ENCODE results near the gene TMEM140.

The TMEM140 gene

DNA sequence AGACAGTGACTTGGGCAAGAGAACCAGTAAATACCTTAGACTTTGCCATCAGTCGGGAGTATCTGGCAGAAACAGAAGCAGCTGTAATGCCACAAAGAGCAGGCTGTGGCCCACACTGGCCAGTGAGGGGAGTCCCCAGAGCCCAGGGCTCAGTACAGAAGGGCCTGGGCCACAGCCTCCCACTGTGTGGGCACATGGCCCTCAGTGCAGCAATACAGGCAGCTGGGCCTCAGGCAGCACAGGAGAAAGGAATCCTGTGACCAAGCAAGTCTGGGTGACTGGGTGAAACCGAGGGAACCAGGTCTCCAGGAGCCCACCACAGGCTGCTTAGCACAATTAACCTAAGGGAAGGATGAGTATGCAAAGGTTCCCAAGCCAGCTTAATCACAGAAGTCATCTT lies 49.5 kb downstream of the TMEM140 start:
- no peak for DNase-seq

DNA sequence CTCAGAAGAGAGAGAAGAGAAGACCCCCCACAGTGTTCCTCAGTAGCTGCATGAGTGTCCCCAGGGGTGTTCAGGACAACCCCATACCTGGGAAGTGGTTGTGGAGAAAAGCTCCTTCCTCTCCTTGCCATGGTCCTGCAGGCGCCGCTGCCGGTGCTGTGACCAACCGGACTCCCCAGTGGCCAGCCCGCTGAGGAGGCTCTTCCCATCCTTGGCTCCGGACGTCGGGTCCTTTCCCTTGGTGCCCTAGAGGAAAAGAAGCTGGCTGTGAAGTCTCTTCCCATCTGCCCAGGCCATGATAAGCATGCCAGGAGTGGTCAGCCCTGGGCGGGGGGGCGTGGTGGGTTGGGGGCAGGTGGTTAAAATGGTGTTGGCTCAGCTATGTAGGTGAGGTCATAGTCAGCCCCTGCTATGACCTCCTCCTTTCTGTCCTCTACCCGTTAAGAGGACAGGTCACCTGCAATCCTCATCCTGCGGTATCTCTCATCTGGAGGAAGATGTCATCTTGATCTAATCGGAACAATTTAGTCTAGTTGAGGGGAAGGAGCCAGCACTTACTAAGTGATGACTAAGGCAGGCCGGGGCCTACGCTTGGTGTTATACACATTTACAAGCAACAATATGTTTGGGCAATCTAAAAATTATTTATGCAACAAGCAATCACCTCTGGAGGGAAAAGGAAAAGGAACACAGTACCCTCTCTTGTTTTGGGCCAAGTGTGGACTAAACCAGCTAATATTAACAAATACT lies 50.2 kb downstream of the TMEM140 start:
- no peak for DNase-seq

DNA sequence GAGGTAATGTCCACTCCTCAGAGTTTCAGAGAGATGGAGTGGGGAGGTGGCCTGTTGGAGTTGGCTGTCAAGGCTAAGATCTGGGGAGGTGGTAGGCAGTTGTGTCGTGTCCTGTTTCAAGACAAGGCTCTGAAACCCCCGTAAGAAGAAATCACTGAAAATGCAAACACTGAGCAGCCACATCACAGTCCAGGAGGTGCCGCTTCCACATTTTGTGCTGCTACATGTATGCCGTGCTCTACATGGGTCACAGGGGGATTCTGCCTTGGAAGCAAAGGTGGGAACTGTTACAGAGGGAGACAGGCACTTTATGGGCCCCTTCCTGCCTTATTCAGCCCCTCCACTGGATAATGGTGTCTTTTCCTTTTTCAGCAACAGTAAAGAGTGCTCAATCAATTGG lies 51.6 kb downstream of the TMEM140 start:
- no peak for DNase-seq

DNA sequence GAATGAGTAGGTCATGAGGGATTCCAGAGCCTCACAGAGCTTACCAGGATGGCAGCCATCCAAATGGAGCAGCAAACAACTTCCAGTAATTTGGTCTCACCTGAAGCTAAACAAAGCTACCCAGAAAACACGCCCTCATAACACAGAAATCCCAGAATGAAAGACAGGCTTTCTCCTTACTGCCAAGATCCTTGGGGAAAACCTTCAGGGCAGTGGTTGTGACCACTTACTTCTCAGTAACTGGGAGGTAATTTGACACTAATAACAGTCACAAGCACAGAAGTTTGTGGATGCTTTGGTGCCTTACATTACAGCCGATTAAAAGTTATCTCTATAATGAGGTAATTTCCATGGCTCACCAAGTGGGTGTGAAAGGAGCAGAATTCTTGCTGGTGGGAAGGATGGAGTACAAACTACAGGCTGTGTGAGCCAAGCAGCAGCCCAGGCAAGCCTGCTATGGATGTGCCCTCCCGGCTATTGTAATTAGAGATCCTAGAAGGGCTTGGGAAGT lies 53.0 kb downstream of the TMEM140 start:
- DNase-seq, result no peak

DNA sequence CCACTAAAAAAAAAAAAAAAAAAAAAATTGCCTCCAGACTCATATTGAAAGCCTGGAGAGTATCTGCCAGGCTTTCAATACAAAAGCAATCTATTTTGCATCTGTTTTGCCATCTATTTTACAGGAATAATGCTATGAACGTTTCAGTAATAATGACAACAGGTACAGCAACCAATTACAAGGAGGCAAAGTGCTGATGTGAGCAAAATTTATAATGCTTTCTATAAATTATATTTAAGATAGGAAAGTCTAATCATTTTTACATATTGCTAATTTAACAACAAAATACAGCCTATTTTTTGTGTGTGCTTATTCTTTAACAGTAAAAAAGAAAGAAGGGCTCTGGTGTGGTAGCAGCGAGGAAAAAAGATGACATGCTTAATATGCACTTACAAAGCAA lies 53.5 kb downstream of the TMEM140 start:
- DNase-seq, result no peak

DNA sequence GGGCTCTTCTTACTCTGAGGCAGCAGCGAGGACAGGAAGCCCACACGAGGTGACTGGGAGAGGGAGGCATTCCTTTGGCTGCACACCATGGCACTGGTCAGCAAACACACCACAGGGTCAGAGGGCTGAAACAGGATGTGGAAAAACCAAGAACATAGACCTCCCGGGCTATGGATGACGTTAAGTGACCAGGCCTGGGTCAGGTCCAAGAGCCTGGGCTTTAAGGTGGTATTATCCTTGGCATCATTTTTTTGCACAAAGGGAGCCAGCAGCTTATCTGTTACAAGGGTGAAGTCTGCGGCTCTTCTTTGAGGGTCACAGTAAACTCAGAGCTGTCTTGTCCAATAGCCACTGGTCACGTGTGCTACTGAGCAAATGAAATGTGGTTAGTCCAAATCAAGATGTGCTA lies 56.5 kb downstream of the TMEM140 start:
- DNase-seq, result no peak

DNA sequence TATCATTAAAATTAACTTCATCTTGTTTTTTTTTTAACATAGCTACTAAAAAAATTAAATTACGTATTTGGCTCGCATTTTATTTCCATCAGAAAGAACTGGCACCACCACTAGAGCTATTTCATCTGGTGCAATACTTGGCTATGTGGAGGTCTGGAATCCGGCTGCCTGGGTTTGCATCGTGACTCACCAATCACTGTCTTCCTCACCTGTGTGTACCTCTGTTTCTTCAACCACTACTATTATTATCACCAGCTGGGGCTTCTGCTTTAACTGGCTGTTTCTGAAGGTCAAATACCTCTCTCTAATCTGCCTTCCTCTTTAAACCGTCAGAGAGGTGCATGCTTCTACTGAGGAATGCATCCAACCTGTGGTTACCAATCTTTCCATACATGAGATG lies 57.0 kb downstream of the TMEM140 start:
- no peak for DNase-seq

DNA sequence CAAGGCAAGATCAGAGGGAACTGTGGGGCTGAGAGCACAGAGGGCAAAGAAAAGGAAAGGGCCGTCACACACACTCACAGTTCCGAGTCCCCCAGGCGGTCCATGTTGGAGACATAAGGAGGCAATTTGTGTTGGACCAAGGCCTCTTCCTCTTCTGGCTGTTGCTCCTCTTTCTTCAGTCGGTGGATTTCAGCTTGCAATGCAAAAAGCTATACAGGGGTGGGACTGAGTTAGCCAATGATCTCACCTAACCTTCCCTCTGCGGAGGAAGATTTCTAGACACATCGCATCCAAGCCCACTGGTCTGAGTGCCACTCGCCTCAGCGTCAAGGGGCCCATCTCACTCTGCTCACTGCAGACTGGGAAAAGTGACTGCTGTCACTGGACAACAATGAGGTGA lies 58.0 kb downstream of the TMEM140 start:
- no peak for DNase-seq

DNA sequence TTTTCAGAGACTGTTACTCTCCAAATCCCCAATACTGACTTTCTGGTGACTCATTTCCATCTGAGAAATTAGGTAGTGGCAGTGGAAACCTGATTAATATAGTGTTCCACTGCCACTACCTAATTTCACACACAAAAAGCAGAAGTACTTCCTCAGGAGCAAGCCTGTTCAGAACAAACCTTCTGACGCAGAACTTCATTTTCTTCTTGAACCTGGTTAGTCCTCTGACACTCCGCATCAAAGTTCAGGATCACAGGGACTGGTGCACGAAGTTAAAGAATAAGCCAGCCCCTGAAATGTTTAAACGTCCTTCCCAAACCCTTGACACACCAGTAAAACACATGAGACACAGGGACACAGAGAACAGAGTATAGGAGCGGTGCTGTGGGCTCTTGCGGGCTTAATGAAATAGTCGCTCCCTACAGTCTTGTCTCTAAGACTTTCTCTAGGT lies 59.1 kb downstream of the TMEM140 start:
- DNase-seq, result no peak

DNA sequence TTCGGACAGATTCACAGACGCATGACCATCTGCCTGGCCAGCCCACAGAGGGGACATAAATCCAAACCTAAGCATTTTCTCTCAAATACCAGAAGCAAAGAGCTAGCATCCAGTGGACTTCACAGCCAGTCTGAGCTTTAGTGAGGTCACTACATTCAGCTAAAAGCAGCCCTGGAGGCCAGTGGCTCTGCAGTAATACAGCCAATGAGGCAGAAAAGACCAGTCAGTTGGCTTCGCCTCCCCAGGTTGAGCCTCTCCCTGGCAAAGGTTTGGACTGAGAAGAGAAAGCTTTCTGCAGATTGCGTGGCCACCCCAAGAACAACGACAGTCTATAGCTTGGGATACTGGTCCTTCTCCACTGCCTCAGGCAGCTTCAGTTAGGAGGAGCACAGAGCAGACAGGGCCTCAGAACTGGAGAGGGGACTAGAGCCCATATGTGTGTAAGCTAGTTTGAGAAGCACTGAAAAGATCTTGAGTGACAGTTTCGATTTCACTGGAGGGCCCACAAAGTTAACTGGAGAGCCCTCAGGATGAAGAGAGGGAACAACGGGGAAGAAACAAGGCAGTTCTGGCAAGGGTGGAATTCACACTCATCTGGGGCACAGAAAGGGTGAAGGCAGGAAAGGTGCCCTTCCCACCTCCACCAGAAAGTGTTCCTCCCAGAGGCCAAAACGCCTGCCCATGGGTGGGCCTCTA lies 59.7 kb downstream of the TMEM140 start:
- DNase-seq, result no peak

DNA sequence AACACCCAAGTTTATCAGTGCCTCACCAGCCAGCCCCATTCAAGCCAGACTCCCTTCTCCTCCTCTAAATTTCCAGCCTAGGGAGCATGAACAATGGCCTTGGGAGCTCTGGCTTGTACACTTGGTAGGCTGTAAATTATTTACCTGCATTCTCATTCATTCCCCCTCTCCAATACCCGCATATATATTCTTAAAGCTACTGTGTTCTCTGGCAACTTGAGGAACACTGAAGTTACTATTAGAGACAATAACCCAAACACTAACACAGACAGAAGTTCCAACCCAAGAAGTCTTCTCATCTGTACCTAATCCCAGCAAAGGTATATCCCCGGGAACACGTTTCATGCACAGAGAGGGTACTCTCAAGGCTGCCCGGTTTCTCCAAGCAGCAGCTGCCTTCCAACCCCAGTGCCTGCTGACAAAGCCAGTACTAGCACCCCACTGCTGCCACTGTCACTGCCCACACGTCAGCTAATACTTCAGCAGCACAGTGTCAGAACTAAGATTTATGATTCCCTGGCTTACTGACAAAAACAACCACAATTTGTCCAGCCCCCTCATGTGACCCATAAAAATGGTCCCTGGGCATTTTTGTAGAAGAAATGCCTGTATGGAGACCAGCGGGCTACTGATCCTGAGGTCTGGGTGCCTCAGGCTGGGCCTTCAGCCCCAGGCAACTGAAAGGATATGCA lies 60.4 kb downstream of the TMEM140 start:
- no peak for DNase-seq

DNA sequence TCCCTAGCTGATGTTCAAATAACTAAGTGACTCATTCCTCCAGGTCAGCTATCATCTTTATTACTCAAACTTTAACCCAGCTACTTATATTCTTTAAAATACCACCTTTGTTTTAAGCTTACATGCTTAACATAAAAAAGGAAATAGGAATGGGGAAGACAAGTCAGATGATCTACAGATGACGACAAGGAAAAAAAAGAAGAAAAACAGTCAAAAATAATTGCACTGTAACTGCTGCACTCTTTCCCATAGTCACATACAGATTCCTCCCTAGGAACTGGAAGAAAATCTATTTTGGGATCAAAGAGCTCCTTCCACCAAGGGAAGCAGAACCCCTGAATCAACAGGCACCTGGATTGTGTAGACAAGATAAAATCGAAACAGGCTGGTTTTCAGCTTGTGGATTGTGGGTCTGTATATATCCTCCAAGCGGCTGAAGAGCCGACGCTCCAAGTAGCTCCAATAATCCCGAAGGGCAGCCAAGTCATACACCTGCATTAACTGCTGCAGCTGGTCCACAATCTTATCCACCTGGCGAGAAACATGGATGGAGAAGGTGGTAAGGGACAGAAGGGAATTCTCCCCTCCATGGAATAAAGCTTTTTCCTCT lies 61.5 kb downstream of the TMEM140 start:
- no peak for DNase-seq

DNA sequence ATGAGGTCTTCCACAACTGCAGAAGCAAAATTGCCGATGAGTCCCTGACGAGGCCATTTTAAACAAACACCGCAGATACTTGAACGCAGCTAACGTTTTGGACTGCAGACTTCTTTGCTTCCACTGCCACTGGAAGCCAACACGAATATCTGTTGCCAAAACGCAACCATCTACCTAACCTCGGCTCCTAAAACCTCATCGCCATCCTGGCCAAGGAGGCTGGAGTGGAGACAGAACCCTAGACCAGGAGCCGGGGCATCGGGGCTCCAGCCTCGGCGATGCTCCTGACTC lies 63.0 kb downstream of the TMEM140 start:
- DNase-seq, result no peak

DNA sequence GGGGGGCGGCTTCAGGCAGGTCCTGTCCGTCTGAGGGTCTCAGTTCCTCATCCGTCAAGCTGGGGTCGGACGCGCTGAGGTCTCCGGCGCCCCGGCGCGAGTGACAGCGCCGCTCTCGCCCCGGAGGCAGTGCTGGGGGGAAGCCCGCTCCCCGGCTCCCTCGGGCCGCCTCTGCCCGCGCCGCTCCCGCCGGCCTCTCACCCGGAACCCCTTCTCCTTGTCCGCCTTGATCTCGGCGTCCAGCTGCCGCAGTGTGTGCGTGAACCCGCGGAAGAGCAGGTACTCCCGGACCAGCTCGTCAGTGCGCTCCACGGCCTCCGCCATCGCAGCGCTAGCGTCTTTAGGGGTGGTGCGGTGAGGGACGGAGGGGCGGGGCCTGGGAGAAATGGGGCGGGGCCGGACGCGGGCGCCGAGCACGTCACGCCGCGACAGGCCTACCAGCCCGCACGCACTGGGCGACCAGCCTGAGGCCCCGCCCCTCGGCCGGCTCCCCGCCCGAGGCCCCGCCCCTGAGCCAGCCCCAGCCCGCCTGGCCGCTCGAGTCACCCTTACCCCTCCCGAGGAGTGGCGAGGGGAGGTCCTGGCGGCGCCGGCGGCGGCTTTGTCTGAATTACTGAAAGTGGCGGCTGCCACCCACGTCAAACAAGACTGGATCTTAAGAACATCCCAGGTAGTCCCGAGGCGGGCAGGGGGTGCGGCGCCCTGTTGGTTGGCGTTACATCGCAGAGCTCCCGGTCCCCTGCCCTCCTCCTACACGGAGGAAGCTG lies 63.5 kb downstream of the TMEM140 start, which contains the start of gene WDR91:
WDR91 (minus strand) TSS at position 348 of the 767 bp plus-strand sequence; CDS start at position 324, 24 bp downstream.
- peak; percentile 75 to 90 for DNase-seq

DNA sequence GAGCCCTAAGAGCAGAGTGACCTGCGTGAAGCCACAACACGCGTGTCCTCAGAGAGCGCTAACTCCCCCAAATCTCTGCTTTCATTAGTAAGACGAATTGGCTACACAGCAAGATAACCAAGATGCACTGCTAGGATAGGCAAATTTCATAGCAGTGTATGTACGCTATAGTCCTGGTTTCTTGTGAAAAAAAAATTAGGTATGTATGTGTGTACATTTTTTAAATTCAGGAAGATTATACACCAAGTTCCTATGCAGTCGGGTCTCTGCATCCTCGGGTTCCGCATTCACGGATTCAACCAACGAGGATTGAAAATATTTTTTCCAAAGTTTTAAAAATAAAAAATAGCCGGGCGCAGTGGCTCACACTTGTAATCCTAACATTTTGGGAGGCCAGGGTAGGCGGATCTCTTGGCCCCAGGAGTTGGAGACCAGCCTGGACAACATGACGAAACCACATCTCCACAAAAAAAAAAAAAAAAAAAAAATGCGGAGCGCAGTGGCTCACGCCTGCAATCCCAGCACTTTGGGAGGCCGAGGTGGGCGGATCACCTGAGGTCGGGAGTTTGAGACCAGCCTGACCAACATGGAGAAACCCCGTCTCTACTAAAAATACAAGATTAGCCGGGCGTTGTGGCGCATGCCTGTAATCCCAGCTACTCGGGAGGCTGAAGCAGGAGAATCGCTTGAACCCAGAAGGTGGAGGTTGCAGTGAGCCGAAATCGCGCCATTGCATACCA lies 64.2 kb downstream of the TMEM140 start:
- DNase-seq, result peak; percentile 3 to 21

DNA sequence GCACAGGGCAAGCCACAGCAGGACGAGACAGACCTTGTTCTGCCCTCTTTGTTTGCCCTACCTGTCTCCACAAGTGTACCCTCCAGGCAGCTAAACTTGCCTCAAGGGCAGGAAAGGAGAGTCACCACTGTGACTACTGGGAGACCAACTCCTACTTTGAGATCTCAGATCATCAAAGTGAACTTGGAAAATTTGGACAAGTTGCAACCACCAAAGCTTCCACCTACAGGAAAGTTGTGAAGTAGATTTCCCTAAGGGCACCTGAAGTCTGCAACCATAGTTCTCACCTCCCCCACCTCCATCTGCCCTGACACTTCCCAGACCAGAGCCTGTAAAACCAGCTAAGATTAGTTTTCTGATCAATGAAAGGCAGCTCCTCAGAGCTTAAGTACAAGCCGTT lies 66.0 kb downstream of the TMEM140 start:
- no peak for DNase-seq

DNA sequence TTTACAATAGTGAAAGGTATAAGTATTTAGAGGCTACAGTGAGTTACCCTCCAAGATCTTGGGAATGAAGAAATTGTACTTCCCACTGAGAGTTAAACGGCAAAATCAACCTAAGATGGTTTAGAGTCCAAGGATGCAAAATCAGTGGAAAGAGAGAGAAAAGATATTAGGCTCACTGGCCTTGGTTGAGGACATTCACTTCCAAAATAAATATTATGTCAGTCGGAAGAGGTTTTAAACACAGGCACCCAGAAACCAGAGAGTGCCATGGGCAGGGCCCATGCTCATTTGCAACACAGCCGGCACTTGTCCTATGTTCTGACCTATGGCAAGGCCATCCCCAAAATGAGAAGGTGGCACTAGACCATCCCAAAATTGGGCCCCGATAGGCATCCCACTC lies 67.3 kb downstream of the TMEM140 start:
- DNase-seq, result no peak

DNA sequence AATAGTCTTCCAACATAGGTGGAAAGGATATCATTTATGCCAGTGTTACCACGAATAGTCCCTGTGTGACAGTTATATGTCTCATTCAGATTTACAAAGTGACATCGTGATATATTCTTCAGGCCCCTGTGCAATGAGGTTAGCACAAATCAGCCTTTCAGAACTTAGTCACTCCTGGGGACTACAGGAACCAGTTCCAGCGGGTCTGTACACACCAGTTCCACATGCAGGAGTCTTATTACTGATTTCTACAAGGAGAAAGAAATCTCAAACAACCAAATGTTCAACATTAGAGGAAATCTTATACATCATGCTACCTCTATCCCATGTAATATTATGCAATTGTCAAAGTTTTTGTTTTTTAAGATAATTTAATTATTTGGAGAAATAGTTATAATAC lies 67.8 kb downstream of the TMEM140 start:
- no peak for DNase-seq
